Stimulated activated CD4-positive, alpha-beta T cell treated with anti-CD3 and anti-CD28 coated beads, TNF-alpha, amount 100 ng/mL, for 48 hours (primary cell): ENCODE results near the gene SPEF1.
"Not testable (repeated sequence)": the region's sequence is repeated elsewhere in the genome, so short reads cannot be mapped to it uniquely, and the experiment has no call there.

ENCODE experiments used
- DNase-seq, 3 donors: peaks; one replicate each; pipeline ENCODE4 v3.0.0-alpha.2; 2020; ENCODE audit warnings: low read depth in 3 of 3

The SPEF1 gene

GRCh38 chr20:3781153-3781910 is at the start of gene SPEF1:
TSS of gene SPEF1 (minus strand) at chr20:3781448. CDS start at chr20:3781287, 161 bp downstream.
- no peak for DNase-seq

- DNase-seq = not testable (repeated sequence)
Observed at GRCh38 chr20:3829891-3830290, 48.6 kb upstream of the SPEF1 start.

GRCh38 chr20:3828798-3829197 is 47.5 kb upstream of the SPEF1 start:
- no peak for DNase-seq

- no peak for DNase-seq
Observed at GRCh38 chr20:3826420-3826819, 45.2 kb upstream of the SPEF1 start.

GRCh38 chr20:3825526-3825925 is 44.3 kb upstream of the SPEF1 start:
- no peak for DNase-seq

- DNase-seq = no peak
Observed at GRCh38 chr20:3823881-3824280, 42.6 kb upstream of the SPEF1 start.

- DNase-seq = no peak
Observed at GRCh38 chr20:3821996-3822395, 40.7 kb upstream of the SPEF1 start.

- no peak for DNase-seq
Observed at GRCh38 chr20:3820901-3821727, 39.9 kb upstream of the SPEF1 start.

- peak; percentile 82 to 89 (median 83) for DNase-seq
Observed at GRCh38 chr20:3820048-3820900, 39.0 kb upstream of the SPEF1 start, which contains the start of gene AP5S1. TSS of gene AP5S1 (plus strand) at chr20:3820547. CDS start at chr20:3822118, 1,571 bp downstream.

- no peak for DNase-seq
Observed at GRCh38 chr20:3819411-3820047, 38.3 kb upstream of the SPEF1 start.

GRCh38 chr20:3818155-3819151 is 37.2 kb upstream of the SPEF1 start:
- DNase-seq = no peak

GRCh38 chr20:3815703-3816315 is 34.6 kb upstream of the SPEF1 start:
- DNase-seq = no peak

- DNase-seq = no peak
Observed at GRCh38 chr20:3814928-3815495, 33.8 kb upstream of the SPEF1 start.

GRCh38 chr20:3813848-3814581 is 32.8 kb upstream of the SPEF1 start:
- no peak for DNase-seq

- DNase-seq = no peak
Observed at GRCh38 chr20:3812975-3813847, 32.0 kb upstream of the SPEF1 start.

- DNase-seq = no peak
Observed at GRCh38 chr20:3812259-3812681, 31.0 kb upstream of the SPEF1 start.

- peak; percentile 73 to 89 (median 87) for DNase-seq
Observed at GRCh38 chr20:3811467-3812258, 30.4 kb upstream of the SPEF1 start.
